ENCODE results near the gene NHEJ1. TPM values are rescaled to one million over a fixed set of nuclear protein-coding genes. Genes with fewer than 3 reads are reported as not detected.

NHEJ1 gene
- polyA plus RNA-seq, 1 donor (not counting 4 experiments of a cell fraction or from before 2014, with no cell fraction given), result 13.1 TPM

- no peak overlapping the region for H3K9ac ChIP-seq (ENCODE audit: control insufficient read depth, extremely low read depth, insufficient read depth, low read length)
- H3K27ac ChIP-seq (ENCODE audit: control insufficient read depth, insufficient read depth, low read length), result no peak overlapping the region
- H4K20me1 ChIP-seq (ENCODE audit: control insufficient read depth, extremely low read depth, insufficient read depth, low read length), result no peaks in the 10 kb centered on the region
- no peak overlapping the region for H3K4me2 ChIP-seq (ENCODE audit: control insufficient read depth, extremely low read depth, insufficient read depth, low read depth, low read length)
- FAIRE-seq (no peak), DNase-seq (ENCODE audit: low read depth, low spot score) (no peak)
- no peaks in the 10 kb centered on the region for H3K27me3 ChIP-seq (ENCODE audit: control insufficient read depth, extremely low read depth, insufficient read depth, low read length)
- peaks cover 10% of the 10 kb centered on the region for H3K79me2 ChIP-seq (ENCODE audit: control insufficient read depth, insufficient read depth, low read length)
- H3K9me1 ChIP-seq (ENCODE audit: control insufficient read depth, extremely low read depth, insufficient read depth, low read length), result no peaks in the 10 kb centered on the region
- H3K4me3 ChIP-seq (ENCODE audit: control insufficient read depth in 2 of 3, extremely low read depth in 1 of 3, insufficient read depth in 2 of 3, low read depth in 1 of 3, low read length in 3 of 3), result no peak overlapping the region
- H3K9me3 ChIP-seq (ENCODE audit: control insufficient read depth, low read depth, low read length), result no peaks in the 10 kb centered on the region
- H3K36me3 ChIP-seq (ENCODE audit: control insufficient read depth in 2 of 2, extremely low read depth in 1 of 2, insufficient read depth in 2 of 2, low read length in 2 of 2), result peaks cover 15 to 19% of the 10 kb centered on the region in 2 experiments
- dilution Hi-C loops (cut with MboI; ENCODE audit: extremely low pct_ligation_motif_present, low sequenced_read_pairs), result no loop called here
- H2AFZ ChIP-seq (ENCODE audit: control insufficient read depth, low read length), result no peak overlapping the region
- TF ChIP-seq EZH2 (IDR thresholded peaks at IDR 0.05; ENCODE audit: low read length) (no peak), CTCF (optimal IDR thresholded peaks at IDR 0.05 in 1 of 3, IDR thresholded peaks at IDR 0.05 in 1 of 3, conservative IDR thresholded peaks at IDR 0.05 in 1 of 3; ENCODE audit: extremely low read depth in 1 of 3, insufficient read depth in 2 of 3, low read length in 3 of 3) (no peak)
- H3K4me1 ChIP-seq (ENCODE audit: control insufficient read depth, extremely low read depth, insufficient read depth, low read length), result peaks cover 11% of the 10 kb centered on the region
Measured at GRCh38 chr2:219172231-219173154, 11.9 kb upstream of the NHEJ1 start.

GRCh38 chr2:219171231-219171651, 10.6 kb upstream of the NHEJ1 start:
- dilution Hi-C loops (cut with MboI; ENCODE audit: extremely low pct_ligation_motif_present, low sequenced_read_pairs), result no loop called here
- DNase-seq (ENCODE audit: low read depth, low spot score), result peak; percentile 42

More at GRCh38 chr2:219171231-219171651, 10.6 kb upstream of the NHEJ1 start:
- Histone ChIP-seq H3K9me1 (ENCODE audit: control insufficient read depth, extremely low read depth, insufficient read depth, low read length) (no peaks in the 10 kb centered on the region), H3K27me3 (ENCODE audit: control insufficient read depth, extremely low read depth, insufficient read depth, low read length) (no peaks in the 10 kb centered on the region), H3K9ac (ENCODE audit: control insufficient read depth, extremely low read depth, insufficient read depth, low read length) (no peak overlapping the region), H3K79me2 (ENCODE audit: control insufficient read depth, insufficient read depth, low read length) (peaks cover 8% of the 10 kb centered on the region), H3K4me1 (ENCODE audit: control insufficient read depth, extremely low read depth, insufficient read depth, low read length) (peaks cover 8% of the 10 kb centered on the region), H3K9me3 (ENCODE audit: control insufficient read depth, low read depth, low read length) (no peaks in the 10 kb centered on the region), H2AFZ (ENCODE audit: control insufficient read depth, low read length) (no peak overlapping the region), H3K27ac (ENCODE audit: control insufficient read depth, insufficient read depth, low read length) (no peak overlapping the region), H3K4me3 (ENCODE audit: control insufficient read depth in 2 of 3, extremely low read depth in 1 of 3, insufficient read depth in 2 of 3, low read depth in 1 of 3, low read length in 3 of 3) (no peak overlapping the region), H4K20me1 (ENCODE audit: control insufficient read depth, extremely low read depth, insufficient read depth, low read length) (no peaks in the 10 kb centered on the region), H3K4me2 (ENCODE audit: control insufficient read depth, extremely low read depth, insufficient read depth, low read depth, low read length) (no peak overlapping the region), H3K36me3 (ENCODE audit: control insufficient read depth in 2 of 2, extremely low read depth in 1 of 2, insufficient read depth in 2 of 2, low read length in 2 of 2) (peaks cover 15 to 19% of the 10 kb centered on the region in 2 experiments)
- TF ChIP-seq CTCF (optimal IDR thresholded peaks at IDR 0.05 in 1 of 3, IDR thresholded peaks at IDR 0.05 in 1 of 3, conservative IDR thresholded peaks at IDR 0.05 in 1 of 3; ENCODE audit: extremely low read depth in 1 of 3, insufficient read depth in 2 of 3, low read length in 3 of 3) (peak; percentile 61 to 84 (median 66)), EZH2 (IDR thresholded peaks at IDR 0.05; ENCODE audit: low read length) (no peak)
- peak; percentile 79 for FAIRE-seq
